ENCODE results near the gene FAM53C.
"Not testable (repeated sequence)": the region's sequence is repeated elsewhere in the genome, so short reads cannot be mapped to it uniquely, and the experiment has no call there.

FAM53C gene

DNA sequence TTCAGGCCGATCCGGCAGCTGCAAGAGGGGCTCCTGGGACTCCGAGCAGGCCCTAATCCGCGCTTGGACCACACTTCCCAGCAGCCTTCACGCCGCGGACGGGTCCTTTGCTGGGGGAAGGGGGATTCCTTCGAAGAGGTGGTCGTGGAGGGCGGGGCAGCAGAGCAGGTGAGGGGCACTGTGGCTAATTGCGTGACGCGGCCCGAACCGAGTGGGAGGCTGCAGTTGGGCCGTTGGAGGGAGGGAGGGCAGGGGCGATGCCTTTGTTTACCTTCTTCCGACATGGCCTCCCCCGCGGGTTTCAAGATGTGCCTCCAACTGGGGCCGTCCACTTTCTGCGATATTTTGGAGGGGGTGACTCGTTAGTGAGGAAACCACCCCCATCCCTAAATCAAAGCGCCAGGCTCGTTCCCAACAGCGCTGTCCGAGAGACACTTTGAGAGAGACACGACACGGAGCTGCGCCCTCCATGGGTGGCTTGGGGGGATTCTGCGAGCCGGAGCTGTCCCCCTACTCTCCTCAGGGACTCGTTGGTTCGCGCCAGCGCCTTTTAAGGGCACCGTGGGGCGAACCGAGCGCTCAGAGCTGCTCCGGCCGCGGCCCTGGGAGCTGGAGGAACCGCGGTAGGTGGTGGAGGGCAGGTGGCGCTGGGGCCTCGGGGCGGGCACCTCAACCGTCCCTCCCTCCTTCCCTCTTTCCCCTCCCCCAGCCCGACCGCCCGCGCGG is at the start of gene FAM53C:
TSS of gene FAM53C (plus strand) at position 582 of the 726 bp plus-strand sequence. CDS start 3,070 bp downstream, outside the sequence.
- DNase-seq (ENCODE audit: low read depth in 3 of 3): peak; percentile 84 to 91 (median 86)

DNA sequence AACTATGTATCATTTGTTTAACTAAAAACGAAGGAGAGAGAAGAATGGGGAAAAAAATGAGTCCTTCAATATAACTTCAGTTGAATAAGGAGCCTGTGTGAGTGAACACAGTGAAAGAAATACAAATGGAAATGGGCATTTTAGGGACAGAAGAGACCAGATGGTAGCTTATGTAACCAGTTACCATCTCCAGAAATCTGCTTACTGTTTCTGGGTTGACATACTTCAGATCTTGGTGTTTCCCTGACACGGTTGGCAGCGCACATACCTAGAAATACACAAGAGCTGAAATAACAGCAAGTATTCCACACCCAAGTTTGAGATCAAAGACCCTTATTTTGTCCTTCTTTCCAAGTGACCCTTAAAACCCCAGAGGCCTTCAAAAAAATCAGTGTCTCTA is 48.8 kb upstream of the FAM53C start:
- DNase-seq (ENCODE audit: low read depth in 3 of 3): no peak

DNA sequence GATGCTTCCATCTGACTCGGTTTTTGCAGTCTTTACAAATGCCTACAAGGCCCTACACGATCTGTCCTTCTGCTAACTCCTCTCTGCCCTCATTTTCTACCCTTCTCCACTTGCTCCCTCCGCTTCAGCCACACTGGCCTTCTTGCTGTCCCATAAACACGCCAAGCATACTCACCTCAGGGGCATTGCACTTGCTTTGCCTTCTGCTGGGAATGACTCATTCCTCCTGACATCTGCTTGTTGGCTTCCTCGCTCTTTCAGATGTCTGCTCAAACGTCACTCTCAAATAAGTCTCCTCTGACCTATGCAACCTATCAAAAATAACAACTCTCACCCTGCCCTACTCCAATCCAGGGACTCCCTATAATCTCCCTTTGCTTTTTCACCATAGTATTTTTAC is 34.7 kb upstream of the FAM53C start:
- DNase-seq (ENCODE audit: low read depth in 3 of 3): no peak

DNA sequence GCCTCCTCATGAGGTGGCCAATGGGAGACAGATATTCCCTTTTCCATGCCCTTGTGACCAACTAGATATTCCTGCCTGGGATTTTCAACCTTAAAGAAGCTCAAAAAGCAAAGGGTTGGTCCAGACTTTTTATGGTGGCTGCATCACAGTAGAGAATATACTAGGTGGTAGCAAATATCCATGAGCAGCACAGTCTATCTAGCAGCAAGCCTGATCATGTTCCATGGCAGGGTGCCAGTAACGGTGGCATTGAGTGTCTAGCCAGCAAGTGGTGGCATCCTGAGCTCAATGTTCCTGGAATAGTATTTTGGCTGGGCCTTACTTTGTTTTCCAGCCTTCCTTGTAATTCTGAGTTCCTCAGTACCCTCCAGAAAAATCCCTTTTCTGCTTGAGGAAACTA is 32.3 kb upstream of the FAM53C start:
- no peak for DNase-seq (ENCODE audit: low read depth in 3 of 3)

DNA sequence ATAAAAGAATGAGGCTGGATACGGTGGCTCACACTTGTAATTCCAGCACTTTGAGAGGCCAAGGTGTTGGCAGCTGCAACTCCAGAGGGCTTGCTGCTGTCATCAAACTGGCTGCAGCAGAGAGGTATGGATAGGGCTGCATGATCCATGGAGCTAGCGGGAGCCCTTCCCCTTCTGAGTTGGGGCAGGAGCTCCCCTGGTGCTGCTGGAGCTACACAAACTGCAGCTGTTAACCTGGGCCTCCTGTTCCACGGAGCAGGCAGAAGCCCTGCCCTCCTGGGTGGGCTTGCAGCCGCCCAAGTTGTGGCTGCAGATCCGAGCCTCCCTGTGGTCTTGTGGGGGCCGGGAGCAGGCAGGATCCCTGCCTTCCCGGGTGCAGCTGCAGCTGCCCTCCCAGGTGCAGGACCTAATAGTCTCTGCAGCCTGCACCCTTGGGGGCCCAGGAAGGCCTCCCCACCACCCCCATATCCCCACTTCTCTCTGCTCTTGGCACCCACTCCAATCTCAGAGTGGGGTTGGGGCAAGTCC is 22.3 kb upstream of the FAM53C start:
- DNase-seq (ENCODE audit: low read depth in 3 of 3): no peak

DNA sequence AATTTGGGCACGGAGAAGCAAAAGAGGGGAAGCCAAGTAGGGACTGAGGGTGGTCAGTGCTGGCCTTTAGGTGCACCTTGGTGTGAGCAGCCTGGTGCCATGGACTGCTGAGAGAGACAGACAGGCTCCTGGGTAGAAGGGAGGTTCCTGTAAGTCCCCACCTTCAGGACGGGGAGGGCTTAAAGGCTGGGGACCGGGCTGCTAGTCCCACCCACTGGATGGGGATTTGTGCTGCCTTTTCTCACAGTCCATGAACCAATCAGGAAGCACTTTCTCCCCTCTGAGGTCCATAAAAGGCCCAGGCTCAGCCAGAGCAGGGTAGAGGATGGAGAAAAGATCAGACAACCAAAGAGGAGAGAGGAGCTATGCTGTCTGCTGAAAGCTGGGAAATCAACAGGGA is 21.7 kb upstream of the FAM53C start:
- no peak for DNase-seq (ENCODE audit: low read depth in 3 of 3)

DNA sequence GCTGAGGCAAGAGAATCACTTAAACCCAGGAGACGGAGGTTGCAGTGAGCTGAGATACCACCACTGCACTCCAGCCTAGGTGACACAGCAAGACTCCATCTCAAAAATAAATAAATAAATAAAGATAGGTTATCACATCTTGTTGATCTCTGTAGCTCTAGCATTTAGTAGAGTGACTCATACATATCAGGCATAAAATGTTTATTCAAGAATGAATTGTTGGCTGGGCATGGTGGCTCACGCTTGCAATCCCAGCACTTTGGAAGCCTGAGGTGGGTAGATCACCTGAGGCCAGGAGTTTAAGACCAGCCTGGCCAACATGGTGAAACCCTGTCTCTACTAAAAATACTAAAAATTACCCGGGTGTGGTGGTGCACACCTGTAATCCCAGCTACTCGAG is 19.9 kb upstream of the FAM53C start:
- DNase-seq (ENCODE audit: low read depth in 3 of 3): not testable (repeated sequence)

DNA sequence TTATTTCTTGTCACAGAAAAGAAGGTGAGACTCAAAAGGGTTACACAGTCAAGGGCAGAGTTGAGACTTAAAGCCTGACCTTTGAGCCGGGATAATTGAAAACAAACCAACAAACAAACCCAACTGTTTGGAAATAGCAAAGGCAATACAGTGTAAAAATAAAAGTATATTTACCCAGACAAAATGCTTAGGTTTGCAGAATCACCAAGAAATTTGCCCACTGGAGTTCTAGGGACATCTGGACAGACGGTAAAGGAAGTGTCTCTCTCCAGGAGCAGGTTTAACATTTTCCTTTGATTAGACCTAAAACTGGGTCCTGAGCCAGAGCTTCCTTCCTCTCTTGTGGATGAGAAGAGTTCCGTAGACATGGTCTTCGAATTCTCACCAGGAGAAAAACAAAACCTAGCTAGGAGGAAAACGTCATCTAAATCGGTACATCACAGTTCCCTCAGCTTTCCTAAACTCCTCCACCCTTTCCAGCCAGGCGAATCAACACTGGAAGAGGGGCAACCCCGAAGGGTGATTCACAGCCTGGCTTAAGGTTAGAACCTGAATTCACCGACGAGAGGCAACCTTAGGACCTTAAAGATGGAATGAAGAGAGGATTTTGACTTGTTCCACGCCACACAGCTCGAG is 7.1 kb upstream of the FAM53C start:
- no peak for DNase-seq (ENCODE audit: low read depth in 3 of 3)

DNA sequence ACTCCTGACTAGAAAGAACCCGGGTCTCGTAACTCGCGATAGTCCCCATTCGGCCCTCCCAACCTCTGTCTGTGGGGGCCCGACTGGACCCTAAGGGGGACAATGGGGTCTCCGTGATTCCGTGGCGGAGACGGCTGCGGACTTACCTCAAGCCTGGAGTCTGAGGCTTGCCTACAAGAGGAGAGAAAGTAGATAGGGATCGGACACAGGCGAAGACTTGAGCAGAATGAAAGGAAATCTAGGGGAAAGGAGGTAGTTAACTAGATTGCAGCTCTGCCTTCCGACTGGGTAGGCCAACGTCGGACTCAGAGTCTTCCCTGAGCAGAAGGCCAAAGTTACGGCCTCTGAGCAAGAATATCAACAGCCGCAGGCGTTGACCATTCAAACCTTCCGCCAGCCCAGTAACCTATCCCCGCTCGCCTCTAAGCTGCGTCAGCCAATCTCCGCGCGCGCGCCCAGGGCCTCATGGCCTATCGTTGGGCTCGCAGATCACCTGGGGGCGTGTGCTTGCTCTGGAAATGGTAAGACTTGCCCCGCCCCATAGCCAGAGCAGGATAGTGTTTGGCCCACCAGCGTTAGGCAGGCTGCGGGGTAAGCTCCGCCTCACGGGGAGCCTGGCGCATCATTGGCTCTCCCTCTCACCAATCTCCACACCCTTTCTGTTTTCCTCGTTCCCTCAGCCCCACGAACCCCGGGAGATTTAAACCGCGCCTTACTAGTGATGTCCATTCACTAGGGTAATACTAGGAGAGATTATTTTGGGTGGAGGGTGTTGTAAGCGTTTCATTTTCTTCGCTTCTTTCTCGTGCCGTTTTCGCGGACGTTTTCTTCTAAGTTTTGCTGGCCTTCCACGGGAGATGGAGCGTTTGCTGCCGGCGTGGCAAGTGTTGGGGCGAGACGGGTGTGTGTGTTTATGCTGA is 6.4 kb upstream of the FAM53C start, which contains the start of gene CDC25C:
TSS of gene CDC25C (minus strand) at position 356 of the 920 bp plus-strand sequence. CDS start 624 bp downstream, outside the sequence.
- peak; percentile 93 to 95 (median 93) for DNase-seq (ENCODE audit: low read depth in 3 of 3)

DNA sequence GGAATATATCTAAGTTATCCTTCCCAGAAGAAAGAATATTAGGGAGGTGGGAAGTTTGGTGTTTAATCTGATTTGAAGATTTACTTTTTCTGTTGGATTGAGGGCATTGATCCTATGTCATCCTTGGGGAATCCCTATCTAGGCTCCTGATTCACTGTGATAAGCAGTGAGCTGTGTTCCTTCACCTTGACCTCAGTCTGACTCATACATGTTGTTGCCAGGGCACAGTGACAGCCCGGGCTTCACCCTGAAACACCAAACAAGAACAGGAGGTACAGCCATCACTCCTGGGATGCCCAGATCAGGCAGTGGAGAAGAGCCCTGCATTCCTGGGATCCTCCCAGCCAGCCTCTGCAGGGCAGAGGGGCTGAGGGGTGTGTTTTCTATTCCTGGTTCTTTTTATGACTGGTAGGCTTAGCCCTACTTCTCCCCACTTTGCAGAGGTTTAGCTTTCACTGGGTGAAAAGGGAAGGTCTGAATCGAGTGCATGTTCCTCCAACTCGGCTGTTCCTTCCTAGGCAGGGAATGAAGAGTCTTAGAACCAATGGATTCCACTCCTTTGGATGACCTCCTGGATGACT is 3.1 kb upstream of the FAM53C start:
- DNase-seq (ENCODE audit: low read depth in 3 of 3): no peak

DNA sequence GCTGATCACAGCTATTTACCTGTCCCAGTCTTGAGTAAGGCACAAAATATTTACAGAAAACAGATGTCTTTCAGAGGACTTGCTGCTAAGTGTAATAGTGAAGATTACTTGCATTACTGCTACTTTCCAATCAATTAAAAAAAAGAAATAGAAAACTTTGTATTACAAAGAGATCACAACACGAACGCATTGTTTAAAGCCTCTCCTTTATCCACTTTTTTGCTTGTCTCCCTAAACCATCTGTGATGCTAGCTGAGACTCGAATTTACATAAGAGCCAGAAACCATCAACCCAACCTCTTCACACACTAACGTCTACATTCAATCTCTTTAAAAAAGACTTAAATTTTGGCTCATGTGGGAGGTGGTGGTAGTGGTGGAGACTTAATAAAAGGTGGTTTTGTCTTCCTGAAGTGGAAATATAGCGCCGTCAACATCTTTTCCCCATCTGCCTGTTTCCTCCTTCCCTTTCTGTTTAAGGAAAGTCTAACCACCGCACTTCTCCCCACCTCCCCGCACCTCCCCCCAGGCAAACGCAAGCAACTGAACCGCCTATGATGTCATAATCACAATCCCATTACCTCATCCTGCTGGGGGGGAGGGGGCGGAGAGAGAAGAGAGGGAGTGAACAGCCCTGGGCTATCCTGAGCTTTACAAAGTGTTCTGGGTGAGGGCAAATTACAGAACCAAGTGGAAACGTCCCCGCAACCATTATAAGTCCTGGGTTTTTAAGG is 948 bp upstream of the FAM53C start:
- DNase-seq (ENCODE audit: low read depth in 3 of 3): peak in 1 of 3 donors; percentile 70

DNA sequence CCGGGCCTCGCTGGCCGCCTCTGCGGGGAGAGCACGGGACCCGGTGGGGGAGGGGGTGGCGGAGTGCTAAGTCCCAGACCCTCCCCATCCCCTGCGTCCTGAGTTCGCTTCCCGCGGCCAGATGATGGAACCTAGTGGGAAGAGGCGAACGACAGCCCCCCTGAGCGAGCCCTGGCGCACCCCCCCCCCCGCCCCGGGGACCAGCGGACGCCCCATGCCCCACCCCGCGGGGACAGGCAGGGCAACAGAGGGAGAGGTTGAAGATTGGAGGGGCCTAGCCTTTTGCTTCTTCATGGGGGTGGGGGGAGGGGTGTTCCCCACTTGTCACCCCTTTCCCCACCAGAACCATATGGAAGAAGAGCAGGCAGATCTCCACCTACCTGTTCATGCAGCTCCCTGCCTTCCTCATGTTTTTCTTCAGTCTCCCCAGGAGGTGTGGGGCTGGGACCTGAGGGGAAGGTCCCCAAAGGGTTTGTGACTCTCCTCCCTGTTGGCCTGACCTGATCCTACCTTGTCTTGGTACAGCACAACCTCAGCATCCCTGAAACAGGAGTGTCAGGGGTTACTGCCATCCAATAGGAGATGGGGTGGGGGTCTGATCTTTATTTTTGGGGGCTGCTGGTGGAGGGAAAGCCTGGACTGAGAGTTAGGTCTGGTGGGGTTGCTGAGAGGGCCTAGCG is 485 bp downstream of the FAM53C start:
- DNase-seq (ENCODE audit: low read depth in 3 of 3): no peak

DNA sequence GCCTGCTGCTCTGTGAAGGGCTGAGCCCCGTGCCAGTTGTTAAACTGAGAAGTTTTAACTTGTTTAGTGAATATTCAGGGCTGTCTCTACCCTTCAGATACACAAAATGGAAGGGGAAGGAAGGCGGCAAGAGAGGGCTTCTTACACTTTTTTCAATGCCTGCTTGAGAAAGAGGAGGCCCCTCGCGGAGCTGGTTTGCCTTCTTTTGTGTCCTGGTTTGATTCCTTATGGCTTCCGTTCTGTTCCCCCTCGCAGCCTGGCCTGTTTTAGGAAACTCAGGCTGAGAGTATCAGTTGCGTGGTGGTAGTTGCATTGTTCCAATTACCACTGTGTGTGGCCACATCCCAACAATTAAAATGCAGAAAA is 1.0 kb downstream of the FAM53C start:
- DNase-seq (ENCODE audit: low read depth in 3 of 3): no peak

DNA sequence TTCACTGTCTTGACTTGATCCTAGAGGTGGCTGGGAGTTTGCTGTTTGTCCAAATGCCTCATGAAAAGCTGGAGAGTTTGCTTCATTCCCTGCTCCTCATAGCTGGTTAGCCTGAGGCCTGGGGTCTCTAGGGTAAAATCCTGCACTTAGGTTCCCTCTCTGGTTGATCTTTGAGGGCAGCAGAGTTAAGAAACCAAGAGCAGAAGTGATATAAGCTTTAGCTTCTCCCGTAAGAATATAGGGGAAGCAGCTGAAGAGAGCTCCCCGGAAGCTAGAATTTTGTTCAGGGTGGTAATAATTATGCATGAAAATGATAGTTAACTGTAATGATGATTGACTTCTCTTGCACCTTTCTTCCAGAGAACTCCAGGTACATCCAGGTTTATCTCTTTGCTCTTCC is 1.4 kb downstream of the FAM53C start:
- no peak for DNase-seq (ENCODE audit: low read depth in 3 of 3)

DNA sequence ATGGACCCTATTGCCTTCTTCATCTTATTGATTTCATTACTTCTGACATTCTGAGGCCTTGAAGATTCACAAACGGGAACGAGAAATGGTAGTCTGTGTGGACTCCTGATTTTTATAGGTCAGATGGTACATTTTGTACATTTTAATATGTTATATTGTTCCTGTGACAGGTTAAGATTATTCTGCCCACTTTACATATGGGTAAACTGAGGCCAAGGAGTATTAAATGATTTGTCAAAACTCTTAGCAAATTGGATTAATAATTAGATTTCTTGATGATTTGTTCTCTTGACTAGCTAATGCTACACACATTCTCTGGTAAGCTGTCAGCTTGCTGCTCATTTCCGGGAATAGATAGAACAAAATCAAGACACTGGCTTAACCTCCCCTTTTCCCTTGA is 1.9 kb downstream of the FAM53C start:
- DNase-seq (ENCODE audit: low read depth in 3 of 3): no peak

DNA sequence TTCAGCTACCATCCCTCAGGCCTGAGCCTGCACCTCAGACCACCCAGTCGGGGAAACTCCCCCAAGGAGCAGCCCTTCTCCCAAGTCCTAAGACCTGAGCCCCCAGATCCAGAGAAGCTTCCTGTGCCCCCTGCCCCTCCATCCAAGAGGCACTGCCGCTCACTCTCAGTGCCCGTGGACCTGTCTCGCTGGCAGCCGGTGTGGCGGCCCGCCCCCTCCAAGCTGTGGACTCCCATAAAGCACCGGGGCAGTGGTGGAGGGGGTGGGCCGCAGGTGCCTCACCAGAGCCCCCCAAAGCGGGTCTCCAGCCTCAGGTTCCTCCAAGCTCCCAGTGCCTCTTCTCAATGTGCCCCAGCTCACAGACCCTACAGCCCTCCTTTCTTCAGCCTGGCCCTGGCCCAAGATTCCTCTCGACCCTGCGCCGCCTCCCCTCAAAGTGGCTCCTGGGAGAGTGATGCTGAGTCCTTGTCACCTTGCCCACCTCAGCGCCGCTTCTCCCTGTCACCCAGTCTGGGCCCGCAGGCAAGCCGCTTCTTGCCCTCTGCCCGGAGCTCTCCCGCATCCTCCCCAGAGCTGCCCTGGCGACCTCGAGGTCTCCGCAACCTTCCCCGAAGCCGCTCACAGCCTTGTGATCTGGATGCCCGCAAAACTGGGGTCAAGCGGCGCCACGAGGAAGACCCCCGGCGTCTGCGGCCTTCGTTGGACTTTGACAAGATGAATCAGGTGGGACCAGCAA is 7.0 kb downstream of the FAM53C start:
- no peak for DNase-seq (ENCODE audit: low read depth in 3 of 3)

DNA sequence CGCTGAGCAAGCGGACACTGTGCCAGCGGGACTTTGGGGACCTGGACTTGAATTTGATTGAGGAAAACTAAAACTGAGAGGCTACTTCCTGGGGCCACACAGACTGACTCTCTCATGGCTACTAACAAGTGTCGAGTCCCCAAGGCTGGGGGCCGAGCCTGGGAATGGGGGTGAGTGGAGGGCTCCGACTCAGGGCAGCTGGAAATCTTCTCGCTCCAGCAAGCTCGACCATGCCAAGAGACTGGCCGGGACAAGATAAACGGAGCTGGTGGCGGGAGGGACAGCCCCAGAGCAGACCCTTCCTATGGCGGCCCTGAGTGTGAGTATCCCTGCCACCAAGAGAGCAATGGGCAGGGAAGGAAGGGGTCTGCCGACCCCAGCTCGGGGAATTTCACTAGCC is 8.8 kb downstream of the FAM53C start:
- DNase-seq (ENCODE audit: low read depth in 3 of 3): no peak

DNA sequence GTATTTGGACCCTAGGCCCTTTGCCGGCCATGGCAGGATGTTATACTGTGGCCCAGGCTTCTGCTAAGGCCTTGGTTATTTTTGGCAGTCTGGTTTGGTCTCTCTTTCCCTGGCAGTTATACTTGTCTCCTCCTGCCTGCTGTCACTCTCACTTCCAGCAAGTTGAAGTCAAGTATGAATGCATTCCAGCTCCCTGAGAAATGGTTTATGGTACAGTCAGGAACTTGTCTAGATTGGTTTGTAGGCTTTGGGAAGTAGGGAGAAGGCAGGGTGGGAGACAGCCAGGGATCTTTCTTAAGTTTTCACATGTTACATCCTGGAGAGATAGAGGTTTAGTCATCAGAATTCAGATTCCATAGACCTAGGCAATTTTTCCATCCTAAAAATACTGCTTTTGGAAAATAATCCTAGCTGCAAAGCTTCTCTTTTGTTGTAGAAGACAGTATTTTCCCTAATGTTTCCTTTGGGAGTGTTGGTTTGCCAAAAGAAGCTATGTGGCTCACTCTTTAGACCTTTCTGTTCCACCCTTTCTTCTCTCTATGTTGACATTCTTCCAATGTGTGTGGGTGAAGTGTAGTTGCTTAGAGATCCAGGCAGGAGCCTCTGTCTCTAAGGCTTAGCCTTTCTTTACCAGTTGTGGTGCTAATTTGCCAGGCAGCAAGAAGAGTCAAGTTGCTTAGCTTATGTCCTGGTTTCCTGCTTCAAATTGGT is 11.9 kb downstream of the FAM53C start:
- no peak for DNase-seq (ENCODE audit: low read depth in 3 of 3)

DNA sequence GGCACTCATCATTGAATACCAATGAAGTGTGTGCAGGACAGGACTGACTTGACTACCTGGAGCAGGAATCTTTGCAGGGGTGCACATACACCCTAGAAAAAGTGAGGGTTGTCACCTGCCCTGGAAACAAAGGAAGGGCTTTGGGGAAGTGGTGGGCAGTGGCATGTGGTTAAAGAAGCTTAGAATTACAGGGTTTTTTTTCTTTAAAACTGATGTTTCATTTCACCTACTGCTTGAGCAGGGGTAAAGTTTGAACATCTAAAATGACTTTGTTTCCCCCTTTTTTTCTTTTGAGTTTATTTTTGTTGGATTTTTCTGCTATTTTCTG is 12.5 kb downstream of the FAM53C start:
- DNase-seq (ENCODE audit: low read depth in 3 of 3): no peak
